HepG2 (cell line): Measurements from ENCODE around the gene SMIM22. TPM values are rescaled to one million over a fixed set of nuclear protein-coding genes. Genes with fewer than 3 reads are reported as not detected.

Experiments used
- FIP1L1 ChIP-seq: fragments of 200-400 bp; formaldehyde crosslinking; IDR thresholded peaks from 2 replicates; pipeline ENCODE4 v1.6.1; 2018; ENCODE audit warnings: low read depth, mild to moderate bottlenecking, low read length, moderate library complexity, borderline replicate concordance; ENCODE audit not compliant: insufficient read depth
- FOXO1 ChIP-seq: sonication (generic); formaldehyde crosslinking; IDR thresholded peaks from 2 replicates; pipeline ENCODE4 v1.4.0; 2020; ENCODE audit warnings: missing genetic modification reagents
- HOXA3 ChIP-seq: sonication (generic); formaldehyde crosslinking; IDR thresholded peaks from 2 replicates; pipeline ENCODE4 v1.5.0; 2020; ENCODE audit warnings: missing genetic modification reagents
- HOXD1 ChIP-seq: sonication (generic); formaldehyde crosslinking; IDR thresholded peaks from 2 replicates; pipeline ENCODE4 v1.5.0; 2020; ENCODE audit warnings: missing genetic modification reagents
- KDM2A ChIP-seq: sonication (generic); formaldehyde crosslinking; IDR thresholded peaks from 2 replicates; pipeline ENCODE4 v1.4.0; 2020; ENCODE audit warnings: low read depth, missing genetic modification reagents, borderline replicate concordance
- MEF2D ChIP-seq: sonication (generic); formaldehyde crosslinking; IDR thresholded peaks from 2 replicates; pipeline ENCODE4 v1.5.1; 2020; ENCODE audit warnings: mild to moderate bottlenecking, missing genetic modification reagents
- MTF2 ChIP-seq: sonication (generic); formaldehyde crosslinking; IDR thresholded peaks from 2 replicates; pipeline ENCODE4 v1.5.0; 2020; ENCODE audit warnings: missing genetic modification reagents, borderline replicate concordance
- NR2F6 ChIP-seq, 2 experiments: IDR thresholded peaks; 2 replicates each; pipeline ENCODE4 v1.6.1; 2016; ENCODE audit warnings: antibody characterized with exemption in 1 of 2, mild to moderate bottlenecking in 1 of 2
- SP4 ChIP-seq: sonication (generic); formaldehyde crosslinking; IDR thresholded peaks from 2 replicates; pipeline ENCODE4 v1.8.1; 2023; ENCODE audit warnings: mild to moderate bottlenecking, missing genetic modification reagents
- TARDBP ChIP-seq: sonication (generic); formaldehyde crosslinking; IDR thresholded peaks from 2 replicates; pipeline ENCODE4 v1.8.0; 2022; ENCODE audit warnings: mild to moderate bottlenecking, missing genetic modification reagents
- ZBTB42 ChIP-seq: sonication (generic); formaldehyde crosslinking; IDR thresholded peaks from 2 replicates; pipeline ENCODE4 v1.5.0; 2020; ENCODE audit warnings: mild to moderate bottlenecking, missing genetic modification reagents
- ZNF12 ChIP-seq: sonication (generic); formaldehyde crosslinking; IDR thresholded peaks from 2 replicates; pipeline ENCODE4 v1.5.0; 2020; ENCODE audit warnings: missing genetic modification reagents
- ZNF180 ChIP-seq: sonication (generic); formaldehyde crosslinking; IDR thresholded peaks from 2 replicates; pipeline ENCODE4 v1.4.0; 2020; ENCODE audit warnings: low read depth, missing genetic modification reagents, borderline replicate concordance
- ZNF44 ChIP-seq: sonication (generic); formaldehyde crosslinking; IDR thresholded peaks from 2 replicates; pipeline ENCODE4 v1.5.1; 2020; ENCODE audit warnings: mild to moderate bottlenecking, missing genetic modification reagents
- ZNF558 ChIP-seq: sonication (generic); formaldehyde crosslinking; IDR thresholded peaks from 2 replicates; pipeline ENCODE4 v1.9.0; 2022; ENCODE audit warnings: mild to moderate bottlenecking, missing genetic modification reagents, borderline replicate concordance
- polyA plus RNA-seq, 8 experiments: library from polyadenylated mRNA; depleted of rRNA in 3 of 8; stranded (reverse) in 7 of 8; unstranded in 1 of 8; fragments of >200 nt; fragmentation: Illumina TruSeq in 4 of 8; extraction: Trizol in 4 of 8; gene quantifications; 2 replicates each; pipeline versions ENCODE4 v1.2.1 to v1.2.3, GENCODE V29; 2011 to 2016; ENCODE audit warnings: low read depth in 4 of 8, missing spikeins in 1 of 8, mixed read lengths in 1 of 8; ENCODE audit not compliant: insufficient read depth in 1 of 8
- total RNA-seq, 5 experiments: library from RNA; depleted of rRNA; stranded (reverse); fragments of >200 nt; fragmentation: Illumina TruSeq; extraction: Trizol; gene quantifications; 2 replicates each; pipeline ENCODE4 v1.2.3, GENCODE V29; 2016; ENCODE audit warnings: low read depth in 1 of 5
- TF ChIP-seq, protein P1 (sequence below): sonication (generic); formaldehyde crosslinking; IDR thresholded peaks from 2 replicates; pipeline ENCODE4 v1.4.0; 2020; ENCODE audit warnings: missing genetic modification reagents, borderline replicate concordance
- TF ChIP-seq, protein P2 (sequence below): sonication (generic); formaldehyde crosslinking; IDR thresholded peaks from 2 replicates; pipeline ENCODE4 v1.5.0; 2020; ENCODE audit warnings: missing genetic modification reagents, mild to moderate bottlenecking, borderline replicate concordance
- TF ChIP-seq, protein P3 (sequence below): sonication (generic); formaldehyde crosslinking; IDR thresholded peaks from 2 replicates; pipeline ENCODE4 v1.4.0; 2020; ENCODE audit warnings: missing genetic modification reagents

SMIM22 gene
- total and polyA plus RNA-seq, 2 of the 13 experiments (the other 11 are each of a cell fraction or from before 2014, with no cell fraction given): not detected

DNA sequence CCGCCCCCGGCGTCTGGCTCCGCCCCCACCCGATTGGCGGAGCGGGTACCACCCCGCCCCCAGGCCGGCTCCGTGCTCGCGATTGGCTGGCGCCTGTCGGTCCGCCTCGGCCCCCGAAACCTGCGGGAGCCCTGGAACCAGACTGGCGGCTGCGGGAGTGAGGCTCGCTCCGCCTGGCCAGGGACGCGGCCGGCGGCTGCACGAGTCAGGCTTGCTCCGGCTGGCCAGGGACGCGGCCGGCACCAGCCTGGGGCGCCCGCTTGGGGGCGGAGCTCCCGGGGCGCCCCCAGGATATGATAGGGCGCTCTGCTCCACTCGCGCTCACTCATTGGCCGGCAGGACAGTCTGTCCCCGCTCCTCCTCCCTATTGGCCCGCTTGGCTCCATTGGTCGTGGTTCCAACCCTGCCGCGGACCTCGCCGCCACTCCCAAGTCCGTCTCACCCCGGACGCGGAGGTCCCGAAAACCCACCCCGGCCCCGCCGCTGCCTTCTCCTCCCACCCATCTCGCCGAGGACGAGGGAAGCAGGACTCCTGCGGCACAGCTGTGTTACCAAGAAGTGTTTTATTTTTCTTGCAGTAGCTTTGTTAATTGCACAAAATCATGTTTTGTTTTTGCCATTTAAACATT is 7.6 kb downstream of the SMIM22 start (continued):
- TF ChIP-seq, protein P1, sequence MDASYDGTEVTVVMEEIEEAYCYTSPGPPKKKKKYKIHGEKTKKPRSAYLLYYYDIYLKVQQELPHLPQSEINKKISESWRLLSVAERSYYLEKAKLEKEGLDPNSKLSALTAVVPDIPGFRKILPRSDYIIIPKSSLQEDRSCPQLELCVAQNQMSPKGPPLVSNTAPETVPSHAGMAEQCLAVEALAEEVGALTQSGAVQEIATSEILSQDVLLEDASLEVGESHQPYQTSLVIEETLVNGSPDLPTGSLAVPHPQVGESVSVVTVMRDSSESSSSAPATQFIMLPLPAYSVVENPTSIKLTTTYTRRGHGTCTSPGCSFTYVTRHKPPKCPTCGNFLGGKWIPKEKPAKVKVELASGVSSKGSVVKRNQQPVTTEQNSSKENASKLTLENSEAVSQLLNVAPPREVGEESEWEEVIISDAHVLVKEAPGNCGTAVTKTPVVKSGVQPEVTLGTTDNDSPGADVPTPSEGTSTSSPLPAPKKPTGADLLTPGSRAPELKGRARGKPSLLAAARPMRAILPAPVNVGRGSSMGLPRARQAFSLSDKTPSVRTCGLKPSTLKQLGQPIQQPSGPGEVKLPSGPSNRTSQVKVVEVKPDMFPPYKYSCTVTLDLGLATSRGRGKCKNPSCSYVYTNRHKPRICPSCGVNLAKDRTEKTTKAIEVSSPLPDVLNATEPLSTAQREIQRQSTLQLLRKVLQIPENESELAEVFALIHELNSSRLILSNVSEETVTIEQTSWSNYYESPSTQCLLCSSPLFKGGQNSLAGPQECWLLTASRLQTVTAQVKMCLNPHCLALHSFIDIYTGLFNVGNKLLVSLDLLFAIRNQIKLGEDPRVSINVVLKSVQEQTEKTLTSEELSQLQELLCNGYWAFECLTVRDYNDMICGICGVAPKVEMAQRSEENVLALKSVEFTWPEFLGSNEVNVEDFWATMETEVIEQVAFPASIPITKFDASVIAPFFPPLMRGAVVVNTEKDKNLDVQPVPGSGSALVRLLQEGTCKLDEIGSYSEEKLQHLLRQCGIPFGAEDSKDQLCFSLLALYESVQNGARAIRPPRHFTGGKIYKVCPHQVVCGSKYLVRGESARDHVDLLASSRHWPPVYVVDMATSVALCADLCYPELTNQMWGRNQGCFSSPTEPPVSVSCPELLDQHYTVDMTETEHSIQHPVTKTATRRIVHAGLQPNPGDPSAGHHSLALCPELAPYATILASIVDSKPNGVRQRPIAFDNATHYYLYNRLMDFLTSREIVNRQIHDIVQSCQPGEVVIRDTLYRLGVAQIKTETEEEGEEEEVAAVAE (CRISPR knock-in tag): peak; percentile 22; the same call in 1 of the 2 replicates
- TF ChIP-seq TARDBP (CRISPR knock-in tag): no peak
- no peak for TF ChIP-seq ZNF180
- no peak for TF ChIP-seq FIP1L1
- no peak for TF ChIP-seq ZNF44 (CRISPR knock-in tag)
- TF ChIP-seq, protein P2, sequence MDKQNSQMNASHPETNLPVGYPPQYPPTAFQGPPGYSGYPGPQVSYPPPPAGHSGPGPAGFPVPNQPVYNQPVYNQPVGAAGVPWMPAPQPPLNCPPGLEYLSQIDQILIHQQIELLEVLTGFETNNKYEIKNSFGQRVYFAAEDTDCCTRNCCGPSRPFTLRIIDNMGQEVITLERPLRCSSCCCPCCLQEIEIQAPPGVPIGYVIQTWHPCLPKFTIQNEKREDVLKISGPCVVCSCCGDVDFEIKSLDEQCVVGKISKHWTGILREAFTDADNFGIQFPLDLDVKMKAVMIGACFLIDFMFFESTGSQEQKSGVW (CRISPR knock-in tag): no peak
- no peak for TF ChIP-seq HOXD1
- TF ChIP-seq MEF2D (CRISPR knock-in tag): no peak
- TF ChIP-seq, protein P3, sequence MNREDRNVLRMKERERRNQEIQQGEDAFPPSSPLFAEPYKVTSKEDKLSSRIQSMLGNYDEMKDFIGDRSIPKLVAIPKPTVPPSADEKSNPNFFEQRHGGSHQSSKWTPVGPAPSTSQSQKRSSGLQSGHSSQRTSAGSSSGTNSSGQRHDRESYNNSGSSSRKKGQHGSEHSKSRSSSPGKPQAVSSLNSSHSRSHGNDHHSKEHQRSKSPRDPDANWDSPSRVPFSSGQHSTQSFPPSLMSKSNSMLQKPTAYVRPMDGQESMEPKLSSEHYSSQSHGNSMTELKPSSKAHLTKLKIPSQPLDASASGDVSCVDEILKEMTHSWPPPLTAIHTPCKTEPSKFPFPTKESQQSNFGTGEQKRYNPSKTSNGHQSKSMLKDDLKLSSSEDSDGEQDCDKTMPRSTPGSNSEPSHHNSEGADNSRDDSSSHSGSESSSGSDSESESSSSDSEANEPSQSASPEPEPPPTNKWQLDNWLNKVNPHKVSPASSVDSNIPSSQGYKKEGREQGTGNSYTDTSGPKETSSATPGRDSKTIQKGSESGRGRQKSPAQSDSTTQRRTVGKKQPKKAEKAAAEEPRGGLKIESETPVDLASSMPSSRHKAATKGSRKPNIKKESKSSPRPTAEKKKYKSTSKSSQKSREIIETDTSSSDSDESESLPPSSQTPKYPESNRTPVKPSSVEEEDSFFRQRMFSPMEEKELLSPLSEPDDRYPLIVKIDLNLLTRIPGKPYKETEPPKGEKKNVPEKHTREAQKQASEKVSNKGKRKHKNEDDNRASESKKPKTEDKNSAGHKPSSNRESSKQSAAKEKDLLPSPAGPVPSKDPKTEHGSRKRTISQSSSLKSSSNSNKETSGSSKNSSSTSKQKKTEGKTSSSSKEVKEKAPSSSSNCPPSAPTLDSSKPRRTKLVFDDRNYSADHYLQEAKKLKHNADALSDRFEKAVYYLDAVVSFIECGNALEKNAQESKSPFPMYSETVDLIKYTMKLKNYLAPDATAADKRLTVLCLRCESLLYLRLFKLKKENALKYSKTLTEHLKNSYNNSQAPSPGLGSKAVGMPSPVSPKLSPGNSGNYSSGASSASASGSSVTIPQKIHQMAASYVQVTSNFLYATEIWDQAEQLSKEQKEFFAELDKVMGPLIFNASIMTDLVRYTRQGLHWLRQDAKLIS (CRISPR knock-in tag): no peak
- TF ChIP-seq FOXO1 (CRISPR knock-in tag): no peak
- no peak for TF ChIP-seq ZBTB42
- no peak for TF ChIP-seq NR2F6 (IDR thresholded peaks at IDR 0.05)
- no peak for TF ChIP-seq NR2F6 (CRISPR knock-in tag; IDR thresholded peaks at IDR 0.05)
- no peak for TF ChIP-seq HOXA3 (CRISPR knock-in tag)
- peak; percentile 85 for TF ChIP-seq SP4
- no peak for TF ChIP-seq MTF2 (CRISPR knock-in tag)
- 0 out of 2 replicates have a peak, but pooled peaks have one; percentile 31 for TF ChIP-seq ZNF12
- TF ChIP-seq KDM2A (CRISPR knock-in tag): peak; percentile 99
- no peak for TF ChIP-seq ZNF558 (CRISPR knock-in tag)
